Daoy (cell line): ENCODE data around the gene CDH24. TPM values are rescaled to one million over a fixed set of nuclear protein-coding genes. Genes with fewer than 3 reads are reported as not detected.

Experiments used
- DNase-seq: peaks from one replicate; pipeline ENCODE4 v3.0.0-alpha.2; 2015; ENCODE audit warnings: low read depth
- total RNA-seq: library from RNA; depleted of rRNA; stranded (reverse); fragments of >200 nt; shearing (Covaris generic); gene quantifications from 2 replicates; pipeline ENCODE4 v1.2.3, GENCODE V29; 2014

Gene CDH24
- total RNA-seq, 1 experiment from 2014 or later: 4.2 TPM

DNA sequence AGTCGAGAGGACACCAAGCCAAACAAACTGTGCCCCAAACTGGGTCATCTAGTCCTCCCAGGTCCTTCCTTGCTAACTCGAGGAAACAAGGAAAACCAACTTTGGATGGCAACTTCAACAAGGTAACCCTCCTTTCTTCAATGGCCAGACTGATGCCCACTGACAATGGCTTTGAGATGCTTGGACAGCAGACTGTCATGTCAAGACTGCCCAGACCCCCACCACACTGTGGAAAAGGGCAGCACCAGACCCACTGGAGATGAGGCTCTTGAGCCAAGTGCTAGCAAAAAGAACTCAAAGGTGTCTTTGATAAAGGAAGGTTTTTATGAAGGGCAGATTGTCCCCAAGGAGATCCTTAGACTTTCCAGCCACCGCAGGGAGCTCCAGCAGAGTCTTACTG, 9.0 kb upstream of the CDH24 start:
- no peak for DNase-seq

DNA sequence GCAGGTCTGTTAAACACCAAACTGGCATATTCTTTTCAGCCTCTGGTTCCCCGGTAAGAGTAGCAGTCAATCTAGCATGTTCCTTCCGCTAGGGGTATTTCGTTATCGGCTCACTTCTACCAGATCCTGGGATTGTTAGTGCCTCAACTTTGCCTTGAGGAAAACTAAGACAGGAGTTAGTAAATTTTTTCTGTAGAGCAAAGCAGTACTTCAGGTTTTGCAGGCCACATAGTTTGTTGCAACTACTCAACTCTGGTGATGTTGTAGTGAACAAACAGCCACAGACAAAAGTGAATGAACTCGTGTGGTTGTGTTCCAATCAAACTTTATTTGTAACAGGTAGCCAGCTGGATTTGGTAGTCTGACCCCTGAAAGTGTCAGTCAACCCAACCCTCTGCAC, 6.3 kb upstream of the CDH24 start:
- DNase-seq: no peak

DNA sequence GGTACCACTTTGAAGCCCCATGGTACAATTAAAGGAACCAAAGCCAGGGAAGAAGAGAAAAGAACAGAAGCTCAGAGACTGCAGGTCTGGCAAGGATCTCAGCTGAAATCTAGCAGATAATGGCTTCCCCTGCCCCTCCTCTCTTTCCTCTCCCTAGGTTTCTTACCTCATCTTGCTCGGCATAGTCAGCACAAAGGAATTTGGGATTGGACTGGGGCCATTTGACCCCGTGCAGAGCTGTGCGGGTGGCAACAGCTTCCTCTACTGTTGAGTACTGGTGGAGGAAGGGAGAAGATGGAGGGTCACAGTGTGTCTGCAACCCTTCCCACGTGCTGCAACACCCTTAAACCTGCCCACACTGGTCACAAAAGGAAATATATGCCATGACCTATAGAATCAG, 4.7 kb upstream of the CDH24 start:
- DNase-seq: peak; percentile 96

DNA sequence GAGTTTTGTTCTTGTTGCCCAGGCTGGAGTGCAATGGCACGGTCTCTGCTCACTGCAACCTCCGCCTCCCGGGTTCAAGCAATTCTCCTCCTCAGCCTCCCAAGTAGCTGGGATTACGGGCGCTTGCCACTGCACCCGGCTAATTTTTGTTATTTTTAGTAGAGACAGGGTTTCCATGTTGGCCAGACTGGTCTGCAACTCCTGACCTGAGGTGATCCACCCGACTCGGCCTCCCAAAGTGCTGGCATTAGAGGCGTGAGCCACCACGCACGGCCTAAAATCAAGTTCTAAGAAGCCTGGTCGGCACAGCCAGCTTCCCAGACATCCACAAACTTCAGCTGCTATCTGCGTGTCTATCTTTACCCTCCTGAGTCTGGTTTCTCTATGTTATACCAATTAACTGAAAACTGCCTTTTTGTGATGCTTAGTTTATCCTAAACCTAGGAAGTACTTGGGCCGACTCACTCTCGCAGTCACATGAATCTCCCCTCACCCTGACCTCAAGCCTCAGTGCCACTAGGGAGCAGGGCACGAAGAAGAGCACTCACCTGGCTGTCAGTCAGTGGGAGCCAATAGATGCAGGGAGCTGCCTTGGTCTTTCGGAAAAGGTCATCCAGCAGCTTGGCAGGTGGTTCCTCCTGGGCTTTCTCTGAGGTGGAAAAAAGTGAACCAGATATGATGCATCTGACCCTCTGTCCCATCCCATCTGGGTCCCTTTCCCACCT, 3.4 kb upstream of the CDH24 start:
- no peak for DNase-seq

DNA sequence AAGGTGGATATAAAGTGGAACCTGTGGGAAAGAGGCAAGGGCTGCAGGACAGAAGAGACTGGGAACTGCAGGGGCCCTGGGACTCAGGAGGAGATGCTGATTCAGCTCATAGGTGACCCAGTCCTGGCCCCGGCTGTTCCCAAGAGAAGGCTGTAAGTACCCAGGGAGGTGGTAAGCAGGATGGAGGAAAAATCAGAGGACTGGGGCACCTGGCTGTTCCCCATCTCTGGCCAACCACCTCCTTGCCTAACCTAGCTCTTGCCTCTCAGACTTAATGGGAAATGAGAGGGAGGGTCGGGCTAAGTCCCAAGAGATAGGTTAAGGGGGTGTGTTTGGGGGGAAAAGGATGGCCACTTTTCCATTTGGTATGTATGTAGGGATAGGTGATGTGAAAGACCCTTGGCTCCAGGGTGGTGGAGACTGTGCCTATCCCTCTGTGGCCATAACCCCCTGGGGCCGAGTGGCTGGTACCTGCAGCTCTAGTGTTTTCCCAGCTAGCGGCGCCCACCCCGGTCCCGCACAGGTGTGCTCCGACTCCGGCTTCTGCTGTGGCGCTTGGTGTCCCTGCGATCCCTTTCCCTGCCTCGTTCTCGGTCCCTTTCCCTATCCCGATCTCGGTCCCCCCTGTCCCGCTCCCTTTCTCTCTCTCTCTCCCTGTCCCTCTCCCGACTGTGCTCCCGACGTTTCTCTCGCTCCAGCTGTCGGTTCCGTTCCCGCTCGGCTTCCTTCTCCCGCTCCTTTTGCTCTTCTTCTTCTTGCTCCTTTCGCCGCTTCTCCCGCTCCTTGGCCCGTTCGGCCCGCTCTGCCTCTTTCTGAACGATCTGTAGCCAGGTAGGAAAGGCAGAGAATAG, 1.6 kb upstream of the CDH24 start:
- no peak for DNase-seq

DNA sequence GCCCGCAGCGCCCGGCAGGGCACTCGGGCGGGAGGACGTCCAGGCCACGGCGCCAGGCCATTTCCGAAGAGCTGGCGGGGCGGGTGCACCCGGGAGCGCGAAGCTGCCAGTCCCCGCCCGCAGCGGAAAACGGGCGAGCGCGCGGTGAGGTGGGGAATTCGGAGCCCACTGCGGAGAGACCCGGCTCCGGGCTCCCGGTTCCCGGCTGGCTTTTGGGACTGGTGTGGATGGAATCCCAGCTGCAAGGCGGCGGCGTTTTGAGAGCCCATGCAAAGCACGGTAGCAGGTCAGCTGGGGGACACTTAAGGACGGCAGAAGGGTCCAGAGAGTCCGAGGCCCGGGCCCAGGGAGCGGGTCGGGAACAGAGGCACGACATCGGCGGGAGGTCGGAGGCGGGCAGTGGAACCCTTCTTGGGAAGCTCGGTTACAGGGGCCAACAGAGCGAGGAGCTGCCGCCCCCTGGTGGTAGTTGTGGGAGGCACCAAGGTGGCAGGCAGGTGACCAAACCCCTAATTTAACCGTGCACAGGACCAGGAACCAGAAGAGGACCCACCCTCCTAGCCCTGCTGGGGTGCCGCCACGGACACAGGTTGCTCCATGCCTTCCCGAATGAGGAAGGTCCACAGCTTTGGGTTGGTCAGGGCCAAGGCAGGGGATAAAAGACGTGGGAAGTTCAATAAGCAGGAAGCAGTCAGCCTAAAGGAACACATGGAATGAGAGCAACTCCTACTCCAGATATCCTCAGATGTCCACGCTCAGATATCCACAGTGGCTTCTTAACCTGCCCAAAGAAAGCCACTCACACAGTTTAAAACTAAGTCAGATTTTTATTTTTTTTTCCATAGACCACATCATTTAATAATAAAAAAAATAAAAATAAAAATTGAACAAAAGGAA, 685 bp upstream of the CDH24 start:
- peak; percentile 95 for DNase-seq

DNA sequence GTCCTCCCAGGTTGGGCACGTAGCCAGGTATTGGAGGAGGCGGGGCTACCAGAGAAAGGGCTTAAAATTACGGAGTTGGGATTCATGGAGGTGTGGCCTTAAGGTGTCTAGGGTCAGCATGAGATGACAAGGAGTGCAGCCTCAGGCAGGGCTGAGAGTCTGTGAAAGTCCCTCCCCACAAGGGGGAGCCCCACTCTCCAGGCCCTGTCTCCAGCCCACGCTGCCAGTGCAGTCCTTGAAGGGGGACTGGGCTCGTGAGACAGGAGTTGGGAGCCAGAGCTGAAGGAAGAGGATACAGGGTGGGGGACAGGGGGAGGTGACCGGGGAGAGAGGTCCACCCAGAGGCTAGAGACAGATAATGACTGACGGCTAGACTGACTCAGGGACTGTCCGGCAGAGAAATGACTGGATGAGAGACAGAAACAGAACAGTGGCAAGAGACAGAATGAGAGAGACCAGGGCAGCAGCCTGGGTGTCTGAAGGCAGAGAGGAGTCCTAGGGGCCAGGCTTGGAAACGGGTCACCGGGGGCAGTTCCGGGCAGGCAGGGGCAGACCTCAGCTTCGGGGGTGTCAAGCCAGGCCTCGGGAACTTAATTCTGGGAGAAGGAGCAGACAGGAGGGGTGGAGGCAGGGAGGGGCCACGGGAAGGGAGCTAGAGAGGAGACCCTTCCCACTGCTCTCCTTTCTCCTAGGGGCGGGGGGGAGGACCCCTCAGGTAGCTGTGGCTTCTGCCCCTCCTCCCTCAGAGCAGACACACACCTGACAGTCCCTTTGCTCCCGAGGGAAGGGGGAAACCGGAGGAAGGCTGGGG, 970 bp downstream of the CDH24 start:
- DNase-seq: peak; percentile 84

DNA sequence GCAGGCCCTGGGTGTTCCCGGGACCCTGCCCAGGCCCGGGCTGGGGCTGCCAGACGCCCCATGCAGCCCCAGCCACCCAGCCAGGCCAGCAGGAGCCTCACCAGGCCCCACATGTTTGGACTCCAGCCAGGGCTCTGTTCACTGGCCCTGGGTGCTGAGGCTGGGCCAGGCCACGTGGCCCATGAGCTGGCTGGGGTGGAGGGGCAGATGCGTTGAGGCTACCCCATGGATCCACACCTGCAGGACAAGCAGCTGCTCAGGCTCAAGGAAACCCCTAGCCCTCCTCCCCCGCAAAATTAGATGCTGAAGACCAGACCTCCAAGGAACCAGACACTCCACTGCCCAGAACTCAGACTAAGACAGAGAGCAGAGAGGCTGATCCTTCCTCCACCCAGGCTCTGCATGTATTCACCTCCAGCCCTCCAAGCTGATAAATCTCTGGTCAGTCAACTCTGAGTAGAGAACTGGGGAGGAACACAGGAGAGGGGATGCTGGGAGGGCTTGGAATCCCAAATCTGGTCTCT, 1.6 kb downstream of the CDH24 start:
- DNase-seq: peak; percentile 45

DNA sequence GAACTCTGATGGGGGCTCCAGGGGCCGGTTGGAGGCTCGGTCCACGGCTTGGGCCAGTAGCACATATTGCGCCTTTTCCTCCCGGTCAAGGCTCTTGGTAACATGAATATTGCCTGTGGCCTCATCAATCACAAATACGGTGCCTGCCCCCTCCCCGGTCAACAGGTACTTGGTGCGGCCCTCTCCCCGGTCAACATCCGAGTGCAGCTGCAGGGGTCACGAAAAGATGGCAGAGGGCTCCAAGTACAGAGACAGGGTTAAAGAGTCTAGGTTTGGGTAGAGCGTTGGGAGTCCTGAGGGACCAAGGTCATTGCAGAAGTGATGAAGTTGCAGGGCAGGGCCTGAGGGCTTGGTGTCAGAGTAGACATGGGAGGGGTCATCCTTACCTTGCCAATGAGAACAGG, 2.2 kb downstream of the CDH24 start:
- no peak for DNase-seq

DNA sequence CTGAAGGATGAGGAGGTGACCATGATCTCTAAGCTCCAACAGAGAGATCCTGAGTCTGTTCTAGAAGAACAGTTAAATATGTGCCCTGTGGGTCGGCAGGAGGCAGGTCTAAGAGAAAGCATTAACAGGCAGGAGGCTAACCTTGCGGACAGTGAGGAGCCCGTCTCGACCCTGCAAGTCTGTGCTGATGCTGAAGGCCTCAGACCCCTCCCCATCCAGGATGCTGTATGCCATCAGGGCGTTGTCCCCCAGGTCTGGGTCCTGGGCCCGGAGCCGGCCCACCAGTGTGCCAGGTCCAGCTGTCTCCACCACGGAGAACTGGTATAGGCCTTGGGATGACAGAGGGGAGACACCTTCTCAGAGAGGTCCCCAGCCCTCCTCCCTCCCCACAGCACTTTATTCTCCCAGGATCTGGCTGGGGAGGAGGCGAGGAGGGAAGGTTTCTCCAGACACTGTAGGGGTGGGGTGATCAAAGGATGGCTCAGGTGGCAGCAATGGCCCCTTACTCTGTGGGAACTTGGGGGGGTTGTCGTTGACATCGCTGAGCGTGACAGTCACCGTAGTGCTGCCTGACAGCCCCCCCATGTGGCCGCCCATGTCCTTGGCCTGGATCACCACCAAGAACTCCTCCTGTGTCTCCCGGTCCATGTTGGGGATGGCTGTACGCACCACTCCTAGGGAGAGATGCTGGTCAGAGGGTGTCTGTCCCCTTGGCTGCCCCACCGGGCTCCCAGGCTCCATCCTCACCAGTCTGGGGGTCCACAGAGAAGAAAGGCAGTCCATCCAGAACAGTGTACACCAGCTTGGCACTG, 3.1 kb downstream of the CDH24 start:
- DNase-seq: peak; percentile 30

DNA sequence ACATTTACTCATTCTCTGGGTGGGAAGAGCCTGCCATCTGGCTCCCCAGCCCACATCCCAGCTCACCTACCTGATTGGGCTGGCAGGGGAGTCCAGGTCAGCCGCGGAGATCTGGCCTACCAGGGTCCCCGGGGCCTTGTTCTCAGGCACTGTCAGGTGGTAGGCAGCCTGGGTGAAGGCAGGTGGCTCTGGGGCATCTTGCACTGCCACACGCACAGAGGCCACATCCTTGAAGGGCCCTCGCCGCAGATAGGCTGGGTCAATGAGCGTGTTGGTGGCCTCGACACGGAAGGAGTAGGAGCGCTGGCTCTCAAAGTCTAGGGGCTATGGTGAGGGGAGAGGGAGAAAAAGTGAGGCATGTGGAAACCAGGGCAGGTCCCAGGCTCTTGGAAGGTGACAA, 3.9 kb downstream of the CDH24 start:
- no peak for DNase-seq

DNA sequence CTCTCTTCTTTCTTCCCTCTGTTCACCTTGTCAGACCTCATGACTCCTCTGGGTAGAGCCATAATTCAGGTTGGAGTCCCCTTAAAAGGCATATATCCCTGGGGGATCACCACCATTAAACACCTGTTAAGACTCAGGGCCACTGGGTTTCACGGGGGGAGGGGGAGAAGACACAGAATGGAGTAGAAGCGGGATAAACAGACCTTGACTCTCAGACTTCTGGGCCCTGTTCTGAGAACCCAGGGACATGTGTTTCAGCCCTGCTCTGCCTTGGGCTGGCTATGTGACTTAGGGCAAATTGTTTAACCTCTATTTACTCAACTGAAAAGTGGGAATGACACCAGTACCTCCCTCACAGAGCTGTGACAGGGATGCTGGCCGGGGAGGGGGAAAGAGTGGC, 4.6 kb downstream of the CDH24 start:
- DNase-seq: no peak

DNA sequence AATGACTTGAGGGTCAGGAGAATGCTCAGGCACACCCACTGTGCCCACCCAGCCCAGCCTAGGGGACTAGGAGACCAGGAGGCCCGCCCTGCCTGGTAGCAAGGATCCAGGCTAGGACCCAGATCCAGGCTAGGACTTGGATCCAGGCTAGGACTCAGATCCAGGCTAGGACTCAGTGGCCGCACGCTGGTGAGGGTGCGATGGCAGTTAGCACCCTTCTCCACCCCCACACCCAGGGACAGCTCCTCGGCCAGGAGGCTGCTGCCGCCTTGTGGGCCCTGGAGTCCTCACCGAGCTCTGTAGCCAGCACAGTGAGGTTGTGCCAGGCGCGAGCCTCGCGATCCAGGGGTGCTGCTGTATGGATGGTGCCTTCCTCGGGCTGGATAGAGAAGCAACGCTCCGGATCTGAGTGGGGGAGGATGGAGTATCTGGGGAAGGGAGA, 5.1 kb downstream of the CDH24 start:
- DNase-seq: peak; percentile 35

DNA sequence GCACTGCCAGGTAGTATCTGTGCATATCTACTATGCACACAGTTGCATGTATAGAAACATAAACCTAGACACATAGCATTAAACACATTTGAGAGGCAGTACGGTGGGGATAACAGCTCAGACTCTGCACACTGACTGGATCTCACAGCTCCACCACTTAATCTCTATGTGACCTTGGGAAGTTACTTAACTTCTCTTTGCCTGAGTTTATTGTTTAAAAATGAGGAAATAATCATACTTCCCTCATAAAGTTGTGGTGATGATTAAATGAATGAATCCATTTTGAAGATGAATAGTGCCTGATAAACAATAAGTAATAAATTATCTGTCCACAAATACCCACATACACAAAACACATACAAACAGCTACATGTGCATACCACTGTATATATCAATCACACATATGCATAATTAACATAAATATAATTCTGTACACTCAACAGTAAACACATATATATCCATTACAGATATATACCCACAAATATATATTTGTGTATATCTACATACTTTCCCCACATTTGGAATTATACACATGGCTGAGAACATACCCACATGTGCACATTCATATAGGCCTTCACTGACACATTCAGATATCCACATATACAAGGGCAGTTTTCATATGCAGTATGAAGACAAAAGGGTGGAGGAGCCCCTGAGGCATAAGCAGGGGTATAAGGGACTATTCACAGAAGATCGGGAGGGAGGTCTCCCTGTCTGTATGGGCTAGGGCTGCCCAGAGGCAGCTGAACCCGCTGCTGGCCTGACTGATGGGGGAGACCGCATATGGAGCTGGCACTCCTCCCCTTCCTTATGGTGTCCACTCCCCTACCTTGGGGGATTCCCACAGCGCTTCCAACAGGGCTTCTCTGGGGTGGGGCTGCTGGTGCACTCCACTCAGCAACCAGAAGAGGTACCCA, 5.9 kb downstream of the CDH24 start:
- no peak for DNase-seq

DNA sequence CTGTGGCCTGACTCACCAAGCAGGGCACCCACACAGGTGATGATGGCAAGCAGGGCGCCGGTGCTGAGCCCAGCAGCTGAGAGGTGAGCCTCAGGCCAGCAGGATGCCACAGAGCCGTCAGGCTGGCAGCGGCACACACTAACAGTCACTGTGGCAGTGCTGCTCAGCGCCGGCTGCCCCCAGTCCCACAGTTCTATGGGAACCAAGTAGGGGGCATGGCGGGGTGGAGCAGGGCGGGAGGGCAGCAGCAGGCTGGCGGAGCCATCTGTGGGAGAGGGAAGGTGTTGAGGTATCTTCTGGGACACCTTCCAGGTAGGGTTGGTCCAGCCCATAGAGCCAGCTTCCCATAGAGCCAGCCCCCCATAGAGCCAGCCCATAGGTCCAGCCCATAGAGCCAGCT, 8.3 kb downstream of the CDH24 start:
- DNase-seq: no peak

DNA sequence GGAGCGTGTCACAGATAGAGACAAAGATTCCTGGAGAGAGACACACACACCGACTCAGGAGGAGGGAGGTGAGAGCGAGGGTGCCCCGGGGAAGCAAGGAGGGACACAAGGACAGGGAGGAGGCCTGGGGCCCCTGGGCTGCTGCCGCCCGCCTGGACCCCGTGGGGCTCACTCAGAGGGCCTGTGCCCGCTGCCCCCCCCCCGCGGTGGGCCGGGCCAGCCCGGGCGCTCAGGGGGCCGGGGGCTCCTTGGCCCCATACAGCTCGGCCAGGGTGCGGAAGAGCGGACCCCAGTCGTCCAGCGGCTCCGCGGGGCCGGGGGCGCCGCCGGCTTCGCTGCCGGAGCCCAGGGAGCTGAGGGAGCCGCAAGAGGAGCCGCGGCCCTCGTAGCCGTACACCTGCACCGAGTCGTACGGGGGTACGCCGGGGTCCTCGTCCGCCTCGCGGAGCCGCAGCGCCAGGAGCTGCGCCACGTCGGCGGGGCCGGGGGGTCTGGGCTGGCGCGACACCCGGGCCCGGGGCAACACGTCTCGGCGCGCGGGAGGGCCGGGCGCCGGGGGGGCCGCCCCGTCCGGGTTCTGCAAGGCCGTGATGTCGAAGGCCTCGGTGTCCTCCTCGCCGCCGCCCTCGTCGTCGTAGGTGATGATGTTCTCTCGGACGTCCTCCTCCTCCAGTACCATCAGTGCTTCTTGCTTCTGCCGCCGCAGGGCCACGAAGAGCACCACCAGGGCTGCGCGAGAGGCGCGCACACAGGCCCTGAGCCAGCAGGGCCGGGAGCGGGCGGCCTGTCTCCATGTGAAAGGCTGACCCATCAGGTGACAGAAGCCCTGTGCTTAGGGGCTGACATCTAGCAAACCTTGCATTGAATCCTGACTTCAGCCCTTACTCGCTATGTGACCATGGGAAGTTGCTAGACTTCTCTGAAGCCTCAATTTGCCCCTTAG, 9.3 kb downstream of the CDH24 start:
- no peak for DNase-seq

DNA sequence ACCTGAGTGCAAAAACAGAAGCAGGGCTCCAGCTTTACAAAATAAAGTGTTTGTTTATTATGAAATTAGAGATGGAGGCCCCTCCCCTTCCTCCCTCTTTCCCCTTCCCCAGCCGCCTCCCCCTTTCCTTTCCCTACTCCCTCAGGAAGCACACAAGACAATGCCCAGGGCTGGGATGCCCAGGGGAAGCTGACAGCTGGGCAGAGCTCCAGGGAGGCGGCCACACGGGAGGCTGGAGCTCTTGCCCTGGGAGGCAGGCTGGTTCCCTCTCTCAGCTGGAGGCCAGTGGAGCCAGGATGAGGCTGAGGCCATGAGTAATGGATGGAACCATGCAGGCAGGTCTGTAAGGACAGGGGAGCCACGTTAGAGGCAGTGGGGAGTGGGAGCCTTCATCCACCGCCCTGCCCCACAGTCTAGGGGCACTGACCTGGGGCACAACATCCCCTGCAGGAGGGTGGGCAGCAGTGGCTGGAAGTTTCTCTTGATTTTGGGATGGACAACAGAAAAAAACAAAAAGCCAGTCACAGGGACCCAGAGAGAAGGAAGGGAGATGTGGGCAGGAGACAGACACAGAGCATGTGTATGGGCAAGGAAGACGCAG, 10.2 kb downstream of the CDH24 start:
- peak; percentile 69 for DNase-seq
